Liver (tissue), 9 donors: ENCODE data around the gene ARV1. TPM values are rescaled to one million over a fixed set of nuclear protein-coding genes. Genes with fewer than 3 reads are reported as not detected.

ENCODE experiments used
- DNase-seq: peaks from one replicate; pipeline ENCODE4 v3.0.0-alpha.2; 2017; ENCODE audit warnings: low spot score
- H3K27ac ChIP-seq, 2 donors: one replicate each; pipeline ENCODE4 v1.7.0; 2013; ENCODE audit warnings: inconsistent platforms in 2 of 2, low read length in 2 of 2, control low read depth in 1 of 2, low read depth in 1 of 2, mild to moderate bottlenecking in 1 of 2
- H3K27me3 ChIP-seq, 4 donors: one replicate each; pipeline versions ENCODE4 v1.6.1 to v1.7.0; 2013; ENCODE audit warnings: low read length in 3 of 4, inconsistent platforms in 1 of 4, mild to moderate bottlenecking in 1 of 4, moderate library complexity in 1 of 4; ENCODE audit not compliant: control insufficient read depth in 4 of 4, insufficient read depth in 4 of 4
- H3K36me3 ChIP-seq, 4 donors: one replicate each; pipeline versions ENCODE4 v1.6.1 to v1.7.0; 2013; ENCODE audit warnings: low read length in 3 of 4, mild to moderate bottlenecking in 3 of 4, low read depth in 1 of 4, moderate library complexity in 1 of 4; ENCODE audit not compliant: control insufficient read depth in 4 of 4, insufficient read depth in 3 of 4
- H3K4me1 ChIP-seq, 4 donors: one replicate each; pipeline versions ENCODE4 v1.6.1 to v1.7.0; 2013; ENCODE audit warnings: low read length in 3 of 4, mild to moderate bottlenecking in 3 of 4, moderate library complexity in 1 of 4; ENCODE audit not compliant: control insufficient read depth in 4 of 4, insufficient read depth in 4 of 4
- H3K4me3 ChIP-seq, 3 donors: one replicate each; pipeline versions ENCODE4 v1.6.1 to v1.7.0; 2013; ENCODE audit warnings: low read length in 3 of 3, control low read depth in 1 of 3, low read depth in 1 of 3, mild to moderate bottlenecking in 1 of 3
- H3K9ac ChIP-seq, 2 donors: one replicate each; pipeline ENCODE4 v1.7.0; 2013; ENCODE audit warnings: low read length in 2 of 2, mild to moderate bottlenecking in 2 of 2, moderate library complexity in 2 of 2, control low read depth in 1 of 2, low read depth in 1 of 2
- H3K9me3 ChIP-seq, 4 donors: one replicate each; pipeline versions ENCODE4 v1.6.1 to v1.7.0; 2013; ENCODE audit warnings: low read length in 3 of 4; ENCODE audit not compliant: control insufficient read depth in 4 of 4
- ATF3 ChIP-seq: IDR thresholded peaks from 2 replicates; pipeline ENCODE4 v1.6.1; 2016; ENCODE audit warnings: antibody characterized with exemption
- CTCF ChIP-seq: fragments of 150-350 bp; IDR thresholded peaks from 2 replicates; pipeline ENCODE4 v1.5.1; 2017; ENCODE audit warnings: improper control_type of control experiment, low read depth, low read length; ENCODE audit not compliant: missing input control
- EGR1 ChIP-seq, 2 donors: IDR thresholded peaks; 2 replicates each; pipeline ENCODE4 v1.6.1; 2016 to 2018; ENCODE audit warnings: antibody characterized with exemption in 2 of 2, low read depth in 2 of 2
- FOXA2 ChIP-seq: IDR thresholded peaks from 2 replicates; pipeline ENCODE4 v1.6.1; 2016; ENCODE audit warnings: antibody characterized with exemption
- HNF4A ChIP-seq, 2 donors: conservative IDR thresholded peaks; 2 replicates each; pipeline ENCODE4 v1.6.1; 2016; ENCODE audit warnings: antibody characterized with exemption in 2 of 2, mild to moderate bottlenecking in 2 of 2
- HNF4G ChIP-seq: IDR thresholded peaks from 2 replicates; pipeline ENCODE4 v1.6.1; 2016; ENCODE audit warnings: antibody characterized with exemption
- JUND ChIP-seq, 2 donors: IDR thresholded peaks; 2 replicates each; pipeline ENCODE4 v1.6.1; 2016; ENCODE audit warnings: antibody characterized with exemption in 2 of 2
- NR2F2 ChIP-seq: IDR thresholded peaks from 2 replicates; pipeline ENCODE4 v1.6.1; 2016; ENCODE audit warnings: antibody characterized with exemption
- RAD21 ChIP-seq, 2 donors: IDR thresholded peaks; 2 replicates each; pipeline ENCODE4 v1.6.1; 2016; ENCODE audit warnings: antibody characterized with exemption in 2 of 2, mild to moderate bottlenecking in 2 of 2
- RXRA ChIP-seq, 2 donors: IDR thresholded peaks; 2 replicates each; pipeline ENCODE4 v1.6.1; 2017 to 2018; ENCODE audit warnings: antibody characterized with exemption in 2 of 2, mild to moderate bottlenecking in 1 of 2
- SP1 ChIP-seq: IDR thresholded peaks from 2 replicates; pipeline ENCODE4 v1.6.1; 2018; ENCODE audit warnings: antibody characterized with exemption, mild to moderate bottlenecking
- TAF1 ChIP-seq: conservative IDR thresholded peaks from 2 replicates; pipeline ENCODE4 v1.6.1; 2016; ENCODE audit warnings: antibody characterized with exemption, mild to moderate bottlenecking
- YY1 ChIP-seq: IDR thresholded peaks from 2 replicates; pipeline ENCODE4 v1.6.1; 2016; ENCODE audit warnings: antibody characterized with exemption, mild to moderate bottlenecking
- ZBTB33 ChIP-seq: IDR thresholded peaks from 2 replicates; pipeline ENCODE4 v1.6.1; 2016; ENCODE audit warnings: antibody characterized with exemption
- WGBS: extraction: QIAGEN DNeasy Blood & Tissue Kit; methylation state at CpG from one replicate; pipeline ENCODE4 v1.1.7; 2013; 5-methylcytosine and 5-hydroxymethylcytosine counted together
- polyA plus RNA-seq, 2 donors: library from polyadenylated mRNA; stranded (reverse) in 1 of 2; unstranded in 1 of 2; fragments of 200-250 nt in 1 of 2; fragments of >200 nt in 1 of 2; fragmentation: Nextera tagmentation in 1 of 2; extraction: Ambion mirVana in 1 of 2; gene quantifications; one replicate each; pipeline versions ENCODE4 v1.2.1 to v1.2.3, GENCODE V29; 2013 to 2015
- total RNA-seq, 2 donors: library from RNA; depleted of rRNA; stranded (reverse); fragments of >200 nt; gene quantifications; one replicate each; pipeline ENCODE4 v1.2.3, GENCODE V29; 2014
- donor health status: healthy.
- donor health status: healthy.
- donor health status: healthy.
- donor health status: healthy.
- donor health status: healthy.

The ARV1 gene
- total and polyA plus RNA-seq, 4 donors = 11.4 to 18.9 (median 14.6) TPM

GRCh38 chr1:230979389-230979716, 459 bp downstream of the ARV1 start:
- DNase-seq = no peak
- Histone ChIP-seq H3K9ac (peak overlapping the region; percentile 82 to 83), H3K36me3 (peaks cover 0 to 5% (median 0%) of the 10 kb centered on the region in 4 donors), H3K9me3 (no peaks in the 10 kb centered on the region), H3K4me3 (peak overlapping the region; percentile 67 to 99 (median 78)), H3K27ac (peak overlapping the region; percentile 5 to 66), H3K27me3 (no peaks in the 10 kb centered on the region), H3K4me1 (peaks cover 0 to 16% (median 14%) of the 10 kb centered on the region in 4 donors)
- WGBS = 5% methylated on average over 12 of the region's 12 CpGs
- no peak for TF ChIP-seq RAD21 (IDR thresholded peaks at IDR 0.05)
- no peak for TF ChIP-seq EGR1 (IDR thresholded peaks at IDR 0.05; ENCODE audit: low read depth in 2 of 2)
- TF ChIP-seq CTCF = no peak
- no peak for TF ChIP-seq FOXA2
- TF ChIP-seq HNF4A (conservative IDR thresholded peaks at IDR 0.05) = no peak
- no peak for TF ChIP-seq ATF3
- no peak for TF ChIP-seq JUND (IDR thresholded peaks at IDR 0.05)
- no peak for TF ChIP-seq TAF1

GRCh38 chr1:230979952-230980351, 1.1 kb downstream of the ARV1 start:
- Histone ChIP-seq H3K36me3 (peaks cover 0 to 5% (median 0%) of the 10 kb centered on the region in 4 donors), H3K27ac (no peak overlapping the region), H3K4me1 (peaks cover 0 to 16% (median 14%) of the 10 kb centered on the region in 4 donors), H3K27me3 (no peaks in the 10 kb centered on the region), H3K4me3 (peak overlapping the region; percentile 67 to 99 (median 78)), H3K9ac (no peak overlapping the region), H3K9me3 (no peaks in the 10 kb centered on the region)
- no peak for DNase-seq
- WGBS = 80% methylated on average over 4 of the region's 4 CpGs
- no peak for TF ChIP-seq SP1
- TF ChIP-seq YY1 = no peak
- no peak for TF ChIP-seq ZBTB33
- no peak for TF ChIP-seq RAD21 (IDR thresholded peaks at IDR 0.05)
- TF ChIP-seq NR2F2 = no peak
- TF ChIP-seq ATF3 = no peak
- no peak for TF ChIP-seq RXRA (IDR thresholded peaks at IDR 0.05)
- TF ChIP-seq FOXA2 = no peak
- TF ChIP-seq JUND (IDR thresholded peaks at IDR 0.05) = no peak
- TF ChIP-seq CTCF = no peak
- no peak for TF ChIP-seq HNF4G
- no peak for TF ChIP-seq TAF1
